ENCODE data around the gene TAGLN3.

Gene TAGLN3

DNA sequence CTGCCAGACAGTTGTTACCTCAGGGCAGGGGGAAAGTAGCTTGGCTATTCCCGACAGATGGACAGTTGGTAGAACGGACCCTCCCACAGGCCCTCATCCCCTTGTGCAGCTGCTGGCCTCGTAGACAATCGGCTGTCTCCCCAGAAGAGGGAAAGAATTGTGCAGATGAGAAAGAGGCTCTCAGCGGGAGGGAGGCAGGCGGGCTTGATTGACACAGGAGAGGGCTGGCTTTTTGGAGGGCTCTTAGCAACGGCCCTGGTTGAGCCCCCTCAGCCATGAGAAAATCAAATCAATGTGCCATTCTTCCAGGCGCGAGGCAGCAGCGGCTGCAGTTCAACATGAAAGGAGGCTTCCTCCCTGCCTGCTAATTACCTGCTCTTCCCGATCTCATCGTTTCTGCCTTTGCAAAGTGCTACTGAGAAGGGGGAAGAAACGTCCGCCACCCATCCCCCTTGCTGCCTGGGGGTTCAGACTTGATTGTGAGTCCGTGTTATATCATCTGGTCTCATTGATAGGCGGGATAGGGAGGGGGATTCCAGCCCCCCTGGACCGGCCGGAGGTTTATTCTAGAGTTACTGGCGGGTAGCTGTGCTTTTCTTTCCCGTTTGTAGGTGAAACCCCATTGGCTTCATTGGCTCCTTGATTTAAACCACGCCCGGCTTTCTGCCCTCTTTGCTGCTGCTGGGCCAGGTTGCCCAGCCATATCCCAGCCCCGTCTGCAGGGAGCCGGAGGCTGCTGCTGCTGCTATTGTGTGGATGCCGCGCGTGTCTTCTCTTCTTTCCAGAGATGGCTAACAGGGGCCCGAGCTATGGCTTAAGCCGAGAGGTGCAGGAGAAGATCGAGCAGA lies at the start of gene TAGLN3:
Gene TAGLN3, plus strand, starts transcription at position 287 of the 848 bp plus-strand sequence. Its CDS starts 501 bp downstream, at position 788.
- H3K9me3 ChIP-seq (ENCODE audit: insufficient read depth, low read length), result no peaks in the 10 kb centered on the region
- H3K79me2 ChIP-seq (ENCODE audit: insufficient read depth, low read length), result no peaks in the 10 kb centered on the region
- no peak within 1 kb of the TSS for H2AFZ ChIP-seq (ENCODE audit: low read depth, low read length, severe bottlenecking)
- H3K4me2 ChIP-seq (ENCODE audit: low read depth, low read length, poor library complexity, severe bottlenecking), result no peak within 1 kb of the TSS
- H3K9ac ChIP-seq (ENCODE audit: low read length), result no peak within 1 kb of the TSS
- no peaks in the 10 kb centered on the region for H3F3A ChIP-seq (ENCODE audit: insufficient read depth)
- no peaks in the 10 kb centered on the region for H3K9me2 ChIP-seq (replicated peaks; ENCODE audit: insufficient read depth, low read length)
- no peak within 1 kb of the TSS for H3K27ac ChIP-seq (ENCODE audit: low read depth, low read length)
- no peak for TF ChIP-seq EZH2phosphoT487 (conservative IDR thresholded peaks at IDR 0.05; ENCODE audit: low read length)
- TF ChIP-seq, protein P1, sequence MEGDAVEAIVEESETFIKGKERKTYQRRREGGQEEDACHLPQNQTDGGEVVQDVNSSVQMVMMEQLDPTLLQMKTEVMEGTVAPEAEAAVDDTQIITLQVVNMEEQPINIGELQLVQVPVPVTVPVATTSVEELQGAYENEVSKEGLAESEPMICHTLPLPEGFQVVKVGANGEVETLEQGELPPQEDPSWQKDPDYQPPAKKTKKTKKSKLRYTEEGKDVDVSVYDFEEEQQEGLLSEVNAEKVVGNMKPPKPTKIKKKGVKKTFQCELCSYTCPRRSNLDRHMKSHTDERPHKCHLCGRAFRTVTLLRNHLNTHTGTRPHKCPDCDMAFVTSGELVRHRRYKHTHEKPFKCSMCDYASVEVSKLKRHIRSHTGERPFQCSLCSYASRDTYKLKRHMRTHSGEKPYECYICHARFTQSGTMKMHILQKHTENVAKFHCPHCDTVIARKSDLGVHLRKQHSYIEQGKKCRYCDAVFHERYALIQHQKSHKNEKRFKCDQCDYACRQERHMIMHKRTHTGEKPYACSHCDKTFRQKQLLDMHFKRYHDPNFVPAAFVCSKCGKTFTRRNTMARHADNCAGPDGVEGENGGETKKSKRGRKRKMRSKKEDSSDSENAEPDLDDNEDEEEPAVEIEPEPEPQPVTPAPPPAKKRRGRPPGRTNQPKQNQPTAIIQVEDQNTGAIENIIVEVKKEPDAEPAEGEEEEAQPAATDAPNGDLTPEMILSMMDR (IDR thresholded peaks at IDR 0.05; ENCODE audit: insufficient read depth, low read length, poor library complexity, severe bottlenecking), result no peak
- no peaks in the 10 kb centered on the region for H3K27me3 ChIP-seq (ENCODE audit: low read length)
- no peak within 1 kb of the TSS for H3K4me3 ChIP-seq (ENCODE audit: insufficient read depth, low read length, poor library complexity, severe bottlenecking)
- H4K20me1 ChIP-seq (ENCODE audit: low read depth, low read length), result no peaks in the 10 kb centered on the region
- H3K36me3 ChIP-seq (ENCODE audit: low read length), result no peaks in the 10 kb centered on the region

GRCh38 chr3:111949712-111950111 lies 49.0 kb upstream of the TAGLN3 start:
- Histone ChIP-seq H3K9me2 (replicated peaks; ENCODE audit: insufficient read depth, low read length) (no peaks in the 10 kb centered on the region), H3K9ac (ENCODE audit: low read length) (no peak overlapping the region), H3K4me2 (ENCODE audit: low read depth, low read length, poor library complexity, severe bottlenecking) (no peak overlapping the region), H2AFZ (ENCODE audit: low read depth, low read length, severe bottlenecking) (no peak overlapping the region), H3K9me3 (ENCODE audit: insufficient read depth, low read length) (no peaks in the 10 kb centered on the region), H3K27ac (ENCODE audit: low read depth, low read length) (no peak overlapping the region), H3K36me3 (ENCODE audit: low read length) (no peaks in the 10 kb centered on the region), H3K27me3 (ENCODE audit: low read length) (no peaks in the 10 kb centered on the region), H3K4me3 (ENCODE audit: insufficient read depth, low read length, poor library complexity, severe bottlenecking) (no peak overlapping the region), H3K79me2 (ENCODE audit: insufficient read depth, low read length) (no peaks in the 10 kb centered on the region), H4K20me1 (ENCODE audit: low read depth, low read length) (no peaks in the 10 kb centered on the region), H3F3A (ENCODE audit: insufficient read depth) (no peaks in the 10 kb centered on the region)
- TF ChIP-seq EZH2phosphoT487 (conservative IDR thresholded peaks at IDR 0.05; ENCODE audit: low read length), result no peak
- TF ChIP-seq, protein P1 (IDR thresholded peaks at IDR 0.05; ENCODE audit: insufficient read depth, low read length, poor library complexity, severe bottlenecking), result no peak

- no peak for TF ChIP-seq EZH2phosphoT487 (conservative IDR thresholded peaks at IDR 0.05; ENCODE audit: low read length)
- TF ChIP-seq, protein P1 (IDR thresholded peaks at IDR 0.05; ENCODE audit: insufficient read depth, low read length, poor library complexity, severe bottlenecking), result no peak
- Histone ChIP-seq H3K4me3 (ENCODE audit: insufficient read depth, low read length, poor library complexity, severe bottlenecking) (no peak overlapping the region), H3K9me2 (replicated peaks; ENCODE audit: insufficient read depth, low read length) (no peaks in the 10 kb centered on the region), H3K27ac (ENCODE audit: low read depth, low read length) (no peak overlapping the region), H4K20me1 (ENCODE audit: low read depth, low read length) (no peaks in the 10 kb centered on the region), H2AFZ (ENCODE audit: low read depth, low read length, severe bottlenecking) (no peak overlapping the region), H3K9ac (ENCODE audit: low read length) (no peak overlapping the region), H3K9me3 (ENCODE audit: insufficient read depth, low read length) (no peaks in the 10 kb centered on the region), H3K27me3 (ENCODE audit: low read length) (no peaks in the 10 kb centered on the region), H3F3A (ENCODE audit: insufficient read depth) (no peaks in the 10 kb centered on the region), H3K79me2 (ENCODE audit: insufficient read depth, low read length) (no peaks in the 10 kb centered on the region), H3K4me2 (ENCODE audit: low read depth, low read length, poor library complexity, severe bottlenecking) (no peak overlapping the region), H3K36me3 (ENCODE audit: low read length) (no peaks in the 10 kb centered on the region)
Measured at GRCh38 chr3:111951032-111951431, 47.7 kb upstream of the TAGLN3 start.

All from SU-DHL-6 (cell line).